HepG2 (cell line): ENCODE measurements around the gene OR2W1. TPM values are rescaled to one million over a fixed set of nuclear protein-coding genes. Genes with fewer than 3 reads are reported as not detected.
A peak's percentile ranks its signal among the peaks of the same experiment; 100 is the strongest.

Source experiments
- BHLHE40 ChIP-seq: IDR thresholded peaks from 2 replicates; pipeline ENCODE4 v1.6.1; 2011; ENCODE audit warnings: low read length, improper control_type of control experiment
- DR1 ChIP-seq: sonication (generic); formaldehyde crosslinking; IDR thresholded peaks from 2 replicates; pipeline ENCODE4 v1.8.0; 2021; ENCODE audit warnings: mild to moderate bottlenecking, missing genetic modification reagents, inconsistent platforms
- FOXC1 ChIP-seq: sonication (generic); formaldehyde crosslinking; IDR thresholded peaks from 2 replicates; pipeline ENCODE4 v1.8.0; 2022; ENCODE audit warnings: mild to moderate bottlenecking, missing genetic modification reagents, borderline replicate concordance
- HNF1B ChIP-seq: sonication (generic); formaldehyde crosslinking; IDR thresholded peaks from 2 replicates; pipeline ENCODE4 v1.5.1; 2020; ENCODE audit warnings: mild to moderate bottlenecking, moderate library complexity, missing genetic modification reagents
- ISL2 ChIP-seq: sonication (generic); formaldehyde crosslinking; IDR thresholded peaks from 2 replicates; pipeline ENCODE4 v1.5.0; 2020; ENCODE audit warnings: missing genetic modification reagents
- NPAS2 ChIP-seq: sonication (generic); formaldehyde crosslinking; IDR thresholded peaks from 2 replicates; pipeline ENCODE4 v1.8.0; 2022; ENCODE audit warnings: mild to moderate bottlenecking, missing genetic modification reagents, borderline replicate concordance
- PCBP1 ChIP-seq: fragments of 200-400 bp; formaldehyde crosslinking; IDR thresholded peaks from 2 replicates; pipeline ENCODE4 v1.6.1; 2017; ENCODE audit warnings: mild to moderate bottlenecking, low read depth, low read length, borderline replicate concordance
- RBM22 ChIP-seq: fragments of 200-400 bp; formaldehyde crosslinking; optimal IDR thresholded peaks from 2 replicates; pipeline ENCODE3; 2017; ENCODE audit warnings: mild to moderate bottlenecking, low read length, moderate library complexity
- REXO4 ChIP-seq: sonication (generic); formaldehyde crosslinking; IDR thresholded peaks from 2 replicates; pipeline ENCODE4 v1.8.0; 2022; ENCODE audit warnings: missing genetic modification reagents, mild to moderate bottlenecking, borderline replicate concordance
- RNF2 ChIP-seq: fragments of 450-650 bp; conservative IDR thresholded peaks from 2 replicates; pipeline ENCODE4 v1.6.1; 2016; ENCODE audit warnings: low read depth
- SIN3A ChIP-seq: IDR thresholded peaks from 2 replicates; pipeline ENCODE4 v1.6.1; 2011; ENCODE audit warnings: low read depth, mild to moderate bottlenecking, control low read depth, low read length, borderline replicate concordance
- SRSF4 ChIP-seq: fragments of 200-400 bp; formaldehyde crosslinking; IDR thresholded peaks from one replicate; pipeline ENCODE4 v1.6.1; 2018; ENCODE audit warnings: mild to moderate bottlenecking, low read depth, low read length, moderate library complexity; ENCODE audit not compliant: poor library complexity, severe bottlenecking
- ZBTB4 ChIP-seq: sonication (generic); formaldehyde crosslinking; IDR thresholded peaks from 2 replicates; pipeline ENCODE4 v1.4.0; 2020; ENCODE audit warnings: missing genetic modification reagents, mild to moderate bottlenecking, borderline replicate concordance
- ZNF17 ChIP-seq: sonication (generic); formaldehyde crosslinking; IDR thresholded peaks from 2 replicates; pipeline ENCODE4 v1.5.0; 2020; ENCODE audit warnings: mild to moderate bottlenecking, missing genetic modification reagents
- ZNF691 ChIP-seq: sonication (generic); formaldehyde crosslinking; IDR thresholded peaks from 2 replicates; pipeline ENCODE4 v1.4.0; 2020; ENCODE audit warnings: missing genetic modification reagents, low read depth, mild to moderate bottlenecking, borderline replicate concordance
- ZNF713 ChIP-seq: sonication (generic); formaldehyde crosslinking; IDR thresholded peaks from 2 replicates; pipeline ENCODE4 v1.4.0; 2020; ENCODE audit warnings: mild to moderate bottlenecking, missing genetic modification reagents
- ZNF790 ChIP-seq: sonication (generic); formaldehyde crosslinking; IDR thresholded peaks from 2 replicates; pipeline ENCODE4 v1.8.0; 2022; ENCODE audit warnings: missing genetic modification reagents, mild to moderate bottlenecking, borderline replicate concordance
- ZSCAN22 ChIP-seq: sonication (generic); formaldehyde crosslinking; IDR thresholded peaks from 2 replicates; pipeline ENCODE4 v1.4.0; 2020; ENCODE audit warnings: mild to moderate bottlenecking, missing genetic modification reagents
- polyA plus RNA-seq, 8 experiments: library from polyadenylated mRNA; depleted of rRNA in 3 of 8; stranded (reverse) in 7 of 8; unstranded in 1 of 8; fragments of >200 nt; fragmentation: Illumina TruSeq in 4 of 8; extraction: Trizol in 4 of 8; gene quantifications; 2 replicates each; pipeline versions ENCODE4 v1.2.1 to v1.2.3, GENCODE V29; 2011 to 2016; ENCODE audit warnings: low read depth in 4 of 8, missing spikeins in 1 of 8, mixed read lengths in 1 of 8; ENCODE audit not compliant: insufficient read depth in 1 of 8
- total RNA-seq, 5 experiments: library from RNA; depleted of rRNA; stranded (reverse); fragments of >200 nt; fragmentation: Illumina TruSeq; extraction: Trizol; gene quantifications; 2 replicates each; pipeline ENCODE4 v1.2.3, GENCODE V29; 2016; ENCODE audit warnings: low read depth in 1 of 5
- TF ChIP-seq, protein P1 (sequence below): sonication (generic); formaldehyde crosslinking; IDR thresholded peaks from 2 replicates; pipeline ENCODE4 v1.4.0; 2020; ENCODE audit warnings: missing genetic modification reagents

The OR2W1 gene
- total and polyA plus RNA-seq, 2 of the 13 experiments (the other 11 are each of a cell fraction or from before 2014, with no cell fraction given), result not detected

DNA sequence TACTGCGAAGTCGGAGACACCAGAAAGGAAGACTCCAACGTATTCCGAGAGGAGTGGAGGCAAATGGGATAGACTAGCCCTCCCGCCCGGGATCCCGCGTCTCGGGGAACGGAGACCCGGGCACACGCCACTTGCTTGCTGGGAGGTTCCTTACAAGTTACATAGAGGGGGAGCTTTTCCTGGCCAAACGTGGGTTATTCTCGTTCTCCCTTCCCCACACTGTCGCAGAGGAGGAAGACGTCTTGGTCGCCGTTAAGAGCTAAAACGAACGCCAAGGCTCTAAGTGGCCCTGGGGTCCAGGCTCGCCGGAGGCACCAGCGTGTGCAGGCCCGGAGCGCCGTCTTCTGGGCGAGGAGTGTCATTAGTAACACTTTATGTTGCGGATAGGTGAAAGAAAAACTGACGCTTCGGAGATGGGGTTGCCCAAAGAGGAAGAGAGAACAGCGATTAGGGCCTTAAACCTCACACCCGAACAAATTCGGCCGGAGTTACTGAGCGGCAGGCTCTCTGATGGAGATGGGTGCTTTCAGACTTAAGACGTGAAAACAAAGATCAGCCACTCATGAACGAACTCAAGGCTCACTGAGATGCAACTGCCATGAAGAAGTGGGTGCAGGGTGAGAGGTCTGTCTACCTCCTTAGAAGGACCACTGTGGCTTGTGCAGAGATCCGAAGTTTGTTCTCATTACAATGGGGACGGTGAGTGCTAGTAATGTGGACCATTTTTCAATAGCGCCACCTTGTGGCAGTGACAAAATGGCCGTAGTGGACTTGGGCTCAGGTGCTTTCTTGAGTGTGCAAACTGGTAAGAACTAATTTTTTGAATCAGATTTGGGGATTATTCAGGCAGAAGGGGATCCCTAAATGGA, 28.2 kb downstream of the OR2W1 start (continued):
- TF ChIP-seq, protein P1, sequence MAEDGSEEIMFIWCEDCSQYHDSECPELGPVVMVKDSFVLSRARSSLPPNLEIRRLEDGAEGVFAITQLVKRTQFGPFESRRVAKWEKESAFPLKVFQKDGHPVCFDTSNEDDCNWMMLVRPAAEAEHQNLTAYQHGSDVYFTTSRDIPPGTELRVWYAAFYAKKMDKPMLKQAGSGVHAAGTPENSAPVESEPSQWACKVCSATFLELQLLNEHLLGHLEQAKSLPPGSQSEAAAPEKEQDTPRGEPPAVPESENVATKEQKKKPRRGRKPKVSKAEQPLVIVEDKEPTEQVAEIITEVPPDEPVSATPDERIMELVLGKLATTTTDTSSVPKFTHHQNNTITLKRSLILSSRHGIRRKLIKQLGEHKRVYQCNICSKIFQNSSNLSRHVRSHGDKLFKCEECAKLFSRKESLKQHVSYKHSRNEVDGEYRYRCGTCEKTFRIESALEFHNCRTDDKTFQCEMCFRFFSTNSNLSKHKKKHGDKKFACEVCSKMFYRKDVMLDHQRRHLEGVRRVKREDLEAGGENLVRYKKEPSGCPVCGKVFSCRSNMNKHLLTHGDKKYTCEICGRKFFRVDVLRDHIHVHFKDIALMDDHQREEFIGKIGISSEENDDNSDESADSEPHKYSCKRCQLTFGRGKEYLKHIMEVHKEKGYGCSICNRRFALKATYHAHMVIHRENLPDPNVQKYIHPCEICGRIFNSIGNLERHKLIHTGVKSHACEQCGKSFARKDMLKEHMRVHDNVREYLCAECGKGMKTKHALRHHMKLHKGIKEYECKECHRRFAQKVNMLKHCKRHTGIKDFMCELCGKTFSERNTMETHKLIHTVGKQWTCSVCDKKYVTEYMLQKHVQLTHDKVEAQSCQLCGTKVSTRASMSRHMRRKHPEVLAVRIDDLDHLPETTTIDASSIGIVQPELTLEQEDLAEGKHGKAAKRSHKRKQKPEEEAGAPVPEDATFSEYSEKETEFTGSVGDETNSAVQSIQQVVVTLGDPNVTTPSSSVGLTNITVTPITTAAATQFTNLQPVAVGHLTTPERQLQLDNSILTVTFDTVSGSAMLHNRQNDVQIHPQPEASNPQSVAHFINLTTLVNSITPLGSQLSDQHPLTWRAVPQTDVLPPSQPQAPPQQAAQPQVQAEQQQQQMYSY (CRISPR knock-in tag), result peak; percentile 60; the same call in 1 of the 2 replicates
- TF ChIP-seq SRSF4, result no peak
- no peak; the same call in none of the 2 replicates for TF ChIP-seq FOXC1
- no peak for TF ChIP-seq NPAS2 (CRISPR knock-in tag)
- TF ChIP-seq ZNF790 (CRISPR knock-in tag), result 0 out of 2 replicates have a peak, but pooled peaks have one; percentile 45
- no peak for TF ChIP-seq DR1
- TF ChIP-seq ZNF713 (CRISPR knock-in tag), result no peak
- TF ChIP-seq RNF2, result 0 out of 2 replicates have a peak, but pooled peaks have one; percentile 25
- 0 out of 2 replicates have a peak, but pooled peaks have one; percentile 3 for TF ChIP-seq ISL2 (CRISPR knock-in tag)
- TF ChIP-seq REXO4, result no peak
- TF ChIP-seq ZNF691 (CRISPR knock-in tag), result no peak; the same call in 1 of the 2 replicates
- TF ChIP-seq ZBTB4, result 0 out of 2 replicates have a peak, but pooled peaks have one; percentile 40
- no peak for TF ChIP-seq ZNF17 (CRISPR knock-in tag)
- TF ChIP-seq RBM22, result no peak
- TF ChIP-seq PCBP1, result no peak
- TF ChIP-seq SIN3A, result no peak
- TF ChIP-seq BHLHE40, result no peak
- no peak for TF ChIP-seq ZSCAN22 (CRISPR knock-in tag)
- TF ChIP-seq HNF1B (CRISPR knock-in tag), result peak; percentile 51
